Activated CD4-positive, alpha-beta T cell treated with anti-CD3 and anti-CD28 coated beads, Interleukin-2, amount 50 U/mL, for 16 hours (primary cell): ENCODE measurements around the gene PLA2G3.
"Not testable (repeated sequence)": the region's sequence is repeated elsewhere in the genome, so short reads cannot be mapped to it uniquely, and the experiment has no call there.

ENCODE experiments used
- DNase-seq: peaks from one replicate; pipeline ENCODE4 v3.0.0-alpha.2; 2020

Gene PLA2G3

DNA sequence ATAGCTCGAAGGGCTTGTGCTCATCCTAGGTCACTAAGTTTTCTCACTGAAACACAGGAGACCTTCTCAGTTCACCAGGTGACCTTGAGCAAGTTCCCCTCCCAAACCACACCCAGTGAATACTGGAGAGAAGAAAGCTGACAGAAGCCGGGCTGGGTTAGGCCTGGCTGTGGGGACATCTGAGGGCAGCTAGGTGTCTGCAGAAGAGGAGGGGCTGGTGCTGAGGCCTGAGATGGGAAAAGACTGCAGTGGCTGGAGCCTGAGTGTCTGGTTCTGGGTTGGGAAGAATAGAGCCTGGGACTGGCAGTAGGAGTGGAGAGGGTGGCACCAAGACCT, 18.1 kb downstream of the PLA2G3 start:
- no peak for DNase-seq

DNA sequence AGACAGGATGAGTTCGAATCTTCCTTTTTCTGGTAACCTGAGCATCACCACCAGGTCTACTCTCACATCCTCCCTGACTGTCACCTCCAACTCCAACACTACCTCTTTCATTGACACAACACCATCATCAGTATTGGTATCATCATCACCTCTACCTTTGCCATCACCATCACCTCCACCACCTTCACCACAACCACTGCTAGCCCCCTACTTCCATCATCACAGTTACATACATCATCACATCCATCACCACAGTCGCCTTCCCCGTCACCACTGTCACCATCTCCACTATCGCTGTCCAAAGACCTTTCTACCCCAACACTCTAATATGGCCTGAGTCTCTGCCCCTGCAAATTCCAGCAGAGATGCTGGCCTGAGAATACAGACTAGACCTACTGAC, 18.9 kb downstream of the PLA2G3 start:
- no peak for DNase-seq

DNA sequence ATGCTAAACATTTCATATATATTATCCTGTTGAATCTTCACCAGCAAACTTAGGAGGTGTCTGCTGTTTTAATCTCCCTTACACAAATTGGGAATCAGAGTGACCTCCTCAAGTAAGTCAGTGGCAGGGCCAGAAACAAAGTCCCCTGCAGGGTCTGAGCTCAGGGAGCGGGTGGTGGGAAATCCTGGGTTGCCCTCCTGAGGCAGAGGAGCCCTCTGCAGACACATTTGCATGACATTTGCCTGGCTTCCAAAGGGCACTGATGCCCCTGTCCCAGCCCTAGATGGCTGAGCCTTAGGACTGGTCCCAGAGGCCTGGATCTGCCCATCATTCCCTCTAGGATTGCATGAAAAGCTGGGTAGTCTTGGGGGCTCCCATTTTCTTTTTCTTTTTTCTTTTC, 19.7 kb downstream of the PLA2G3 start:
- DNase-seq: no peak

DNA sequence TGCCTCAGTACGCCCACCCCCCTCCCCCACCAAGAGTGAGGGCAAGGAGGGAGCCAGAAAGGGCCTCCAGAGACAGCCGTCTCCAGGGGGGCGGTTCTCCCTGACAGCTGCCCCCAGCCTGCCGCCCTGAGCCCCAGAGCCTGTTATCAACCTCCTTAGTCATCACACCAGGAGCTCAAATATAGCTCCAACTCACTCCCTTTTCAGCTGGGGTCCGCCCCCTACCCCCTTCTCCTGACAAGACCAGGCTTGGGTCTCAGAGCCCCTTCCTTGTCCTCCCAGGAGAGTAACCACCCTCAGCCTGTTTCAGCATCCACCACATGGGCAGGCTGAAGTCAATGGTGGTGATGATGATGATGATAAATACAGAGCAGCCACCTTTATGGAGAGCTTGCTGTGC, 20.1 kb downstream of the PLA2G3 start:
- DNase-seq: no peak

DNA sequence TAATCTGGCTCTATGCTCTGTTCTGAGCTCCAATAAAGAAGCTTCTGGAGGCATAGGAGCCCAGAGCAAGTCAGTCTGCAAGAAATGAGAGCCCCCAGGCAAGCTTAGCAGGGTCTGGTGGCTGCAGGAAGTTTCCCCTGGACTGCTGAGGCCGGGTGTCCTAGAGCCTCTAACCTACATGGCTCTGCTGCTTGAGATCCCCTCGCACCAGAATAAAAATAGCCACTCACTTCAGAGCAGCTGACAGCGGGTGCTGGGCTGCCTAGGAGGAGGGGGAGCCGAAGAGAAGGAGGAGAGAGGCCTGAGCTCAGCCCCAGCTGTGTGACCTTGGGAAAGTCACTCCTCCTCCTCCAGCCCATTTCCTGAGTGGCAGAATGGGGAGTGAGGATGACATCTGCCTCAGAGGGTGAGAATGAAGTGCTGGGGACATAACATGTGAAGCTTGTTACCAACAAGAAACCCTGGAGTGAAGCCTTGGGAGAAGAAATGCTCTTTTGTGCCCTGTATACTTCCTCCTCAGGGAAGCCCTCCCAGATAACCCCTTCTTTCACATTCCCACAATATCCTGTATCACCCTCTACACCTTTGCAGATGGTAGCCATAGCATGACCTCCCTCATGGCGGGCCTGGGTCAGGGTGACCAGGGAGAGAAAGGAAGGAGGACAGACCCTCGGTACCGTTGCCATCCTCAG, 21.1 kb downstream of the PLA2G3 start:
- DNase-seq: no peak

DNA sequence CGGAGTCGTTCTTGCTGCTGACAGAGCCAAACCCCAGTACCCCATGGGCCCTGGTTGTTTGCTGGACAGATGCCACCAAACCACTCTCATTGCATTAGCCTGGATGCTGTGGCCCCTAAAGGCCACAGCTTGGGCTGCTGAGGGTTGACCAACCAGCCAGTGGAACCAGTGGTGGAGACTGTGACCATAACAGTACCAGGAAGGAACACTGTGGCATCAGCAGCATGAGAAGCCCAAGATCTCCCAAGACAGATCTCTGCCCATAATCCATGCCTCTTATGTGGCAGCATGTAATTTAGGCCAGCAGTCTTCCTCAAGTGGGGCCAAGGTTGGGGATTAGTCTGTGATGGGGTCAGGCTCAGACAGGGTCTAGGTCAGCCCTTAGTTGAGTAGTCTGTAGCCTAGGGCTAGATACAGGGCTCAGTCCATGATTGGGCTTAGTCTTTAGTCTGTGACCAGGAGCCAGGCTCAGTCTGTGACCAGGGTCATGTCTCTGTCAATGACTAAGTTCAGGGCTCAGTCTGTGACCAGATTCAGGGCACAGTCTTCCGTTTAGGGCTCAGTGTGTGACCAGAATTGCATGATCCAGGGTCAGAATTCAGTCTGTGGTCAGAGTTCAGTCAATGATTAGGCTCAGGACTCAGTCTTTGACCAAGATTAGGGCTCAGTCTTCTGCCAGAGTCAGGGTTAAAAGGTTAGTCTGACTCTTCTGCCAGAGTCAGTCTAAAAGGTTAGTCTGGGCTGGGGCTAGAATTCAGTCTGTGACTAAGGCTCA, 22.1 kb downstream of the PLA2G3 start:
- no peak for DNase-seq

DNA sequence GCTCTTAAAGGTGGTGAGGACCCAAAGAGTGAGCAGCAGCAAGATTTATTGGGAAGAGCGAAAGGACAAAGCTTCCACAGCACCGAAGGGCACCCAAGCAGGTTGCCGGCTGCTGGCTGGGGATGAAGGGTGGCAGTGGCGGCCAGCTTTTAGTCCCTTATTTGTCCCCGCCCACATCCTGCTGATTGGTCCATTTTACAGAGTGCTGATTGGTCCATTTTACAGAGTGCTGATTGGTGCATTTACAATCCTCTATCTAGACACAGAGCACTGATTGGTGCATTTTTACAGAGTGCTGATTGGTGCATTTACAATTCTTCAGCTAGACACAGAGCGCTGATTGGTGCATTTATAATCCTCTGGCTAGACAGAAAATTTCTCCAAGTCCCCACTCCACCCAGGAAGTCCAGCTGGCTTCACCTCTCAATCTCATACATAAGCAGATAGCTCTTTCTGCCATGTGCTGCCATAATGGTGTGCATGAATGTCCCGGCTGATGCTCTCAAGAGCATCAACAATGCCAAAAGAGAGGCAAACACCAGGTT, 27.7 kb downstream of the PLA2G3 start:
- not testable (repeated sequence) for DNase-seq

DNA sequence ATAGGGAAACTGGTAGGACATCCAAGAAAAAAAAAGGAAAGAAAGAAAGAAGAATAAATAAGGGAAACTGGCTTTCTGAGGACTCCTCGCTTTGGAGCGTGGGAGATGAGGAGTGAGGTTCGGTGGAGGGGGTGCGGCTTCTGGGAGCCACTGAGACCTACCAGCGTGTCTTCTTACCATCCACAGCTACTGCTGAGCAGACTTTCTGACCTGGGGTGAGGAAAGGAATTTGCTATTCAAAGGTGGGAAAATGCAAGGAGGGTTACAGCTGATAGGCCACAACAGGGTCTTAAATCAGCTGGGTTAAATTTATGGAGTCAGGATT, 32.5 kb downstream of the PLA2G3 start:
- DNase-seq: no peak

DNA sequence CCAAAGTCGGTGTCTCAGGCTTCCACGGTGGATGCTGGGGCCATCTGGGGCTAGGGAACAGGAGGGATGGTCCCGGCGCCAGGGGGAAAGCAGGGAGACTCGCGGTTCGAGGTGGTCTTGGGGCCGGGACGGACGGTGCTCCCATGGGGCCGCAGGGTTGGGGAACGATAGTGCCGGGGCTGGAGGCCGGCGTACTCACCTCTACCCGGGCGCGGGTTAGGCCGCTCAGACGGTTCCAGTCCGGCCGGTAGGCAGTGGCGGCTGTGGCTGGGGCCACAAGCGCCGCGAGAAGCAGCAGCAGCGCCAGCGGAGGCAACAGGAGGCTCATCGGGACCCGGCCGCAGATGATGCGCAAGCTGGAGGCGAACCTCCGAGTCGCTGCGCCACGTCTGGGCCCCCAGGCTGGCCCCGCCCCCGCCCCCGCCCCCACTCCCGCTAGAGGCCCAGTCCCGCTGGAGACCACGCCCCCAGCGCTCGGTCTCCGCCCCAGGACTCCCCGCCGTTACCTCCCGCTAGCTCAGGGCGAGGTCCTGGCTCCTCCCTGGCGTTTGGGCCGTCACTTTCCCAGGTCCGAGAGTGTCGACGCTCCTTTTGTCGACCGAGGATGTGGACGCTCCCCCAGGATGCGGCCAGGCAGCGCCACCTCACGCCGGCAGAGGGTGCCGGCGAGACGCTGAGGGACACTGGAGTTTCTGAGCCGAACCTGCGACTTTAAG, 33.0 kb downstream of the PLA2G3 start, which contains the start of gene SELENOM:
TSS of gene SELENOM (minus strand) at position 391 of the 716 bp plus-strand sequence. CDS start at position 328, 63 bp downstream.
- DNase-seq: peak; percentile 91

DNA sequence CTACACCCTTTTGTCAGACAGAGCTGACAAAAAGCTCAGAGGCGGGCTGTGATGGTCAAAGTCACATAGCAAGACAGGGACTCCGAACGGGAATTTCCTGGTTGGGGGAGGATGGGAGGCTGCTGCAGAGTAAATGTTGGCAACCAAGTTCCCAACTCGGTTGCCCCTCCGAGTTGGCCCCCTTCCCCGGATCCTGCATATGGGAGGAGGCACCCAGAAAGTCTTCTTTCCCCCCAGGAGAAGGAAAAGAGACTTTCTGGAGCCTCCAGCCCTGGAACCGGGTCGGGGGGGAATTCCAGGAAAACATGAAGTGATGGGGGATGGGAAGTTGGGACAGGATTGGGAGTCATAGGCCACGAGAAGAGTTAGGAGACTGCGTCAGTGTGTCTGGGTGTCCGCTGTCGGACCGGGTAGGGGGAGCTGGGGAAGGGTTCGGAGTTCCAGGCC, 33.6 kb downstream of the PLA2G3 start:
- DNase-seq: no peak

DNA sequence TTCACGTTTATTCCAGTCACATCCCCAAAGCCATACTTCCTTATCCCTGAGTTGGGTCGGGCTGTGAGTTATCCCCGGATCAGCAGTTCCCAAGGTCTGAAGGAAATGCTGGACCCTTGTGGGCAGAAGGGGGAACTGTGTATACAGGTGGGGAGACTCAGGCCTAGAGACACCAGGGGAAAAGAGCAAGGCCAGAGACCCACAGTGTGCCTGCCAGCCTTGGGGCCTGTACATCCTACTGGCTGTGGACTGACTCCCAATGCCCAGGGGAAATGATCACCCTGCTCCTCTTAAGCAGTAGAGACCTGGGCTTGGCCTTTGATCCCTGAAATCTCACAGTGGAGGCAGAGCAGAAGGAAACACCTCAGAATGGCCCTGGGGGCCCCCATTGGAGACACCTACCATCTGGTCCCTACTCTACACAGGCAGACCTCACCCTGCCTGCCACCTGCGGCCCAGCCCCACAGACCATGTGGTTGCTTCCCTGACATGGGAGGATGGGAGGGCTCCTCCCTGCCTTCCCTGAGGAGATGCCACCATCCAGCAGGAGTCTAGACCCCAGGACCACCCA, 34.2 kb downstream of the PLA2G3 start:
- no peak for DNase-seq

DNA sequence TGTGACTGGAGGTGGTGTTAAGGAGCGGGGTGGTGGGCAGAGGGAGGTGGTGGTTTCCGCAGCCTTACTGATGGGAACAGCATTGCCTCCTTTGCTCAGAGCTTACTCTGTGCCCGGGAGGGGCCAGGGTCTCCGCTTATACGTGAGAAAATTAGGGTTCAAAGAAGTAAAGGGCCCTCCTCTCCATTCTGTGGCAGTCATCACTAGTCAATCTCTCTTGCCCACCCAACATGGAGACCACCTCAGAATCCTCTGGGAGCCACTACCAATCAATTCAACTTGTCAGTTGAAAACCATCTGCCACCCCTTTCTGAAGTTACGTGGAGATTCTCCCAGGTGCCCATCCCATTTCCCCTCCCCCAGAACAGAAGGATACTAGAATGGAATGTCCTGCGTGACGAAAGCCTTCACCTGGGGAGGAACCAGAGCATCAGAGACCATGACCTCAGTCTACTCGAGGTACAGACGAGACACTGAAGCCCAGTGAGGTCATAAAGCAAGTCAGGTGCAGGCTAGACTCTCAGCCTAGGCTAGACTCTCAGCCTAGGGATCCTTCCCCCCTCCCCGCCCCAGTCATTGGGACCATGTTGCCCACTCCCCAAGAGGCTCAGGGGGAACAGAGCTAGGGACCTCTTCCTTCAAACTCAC, 34.9 kb downstream of the PLA2G3 start:
- DNase-seq: no peak

DNA sequence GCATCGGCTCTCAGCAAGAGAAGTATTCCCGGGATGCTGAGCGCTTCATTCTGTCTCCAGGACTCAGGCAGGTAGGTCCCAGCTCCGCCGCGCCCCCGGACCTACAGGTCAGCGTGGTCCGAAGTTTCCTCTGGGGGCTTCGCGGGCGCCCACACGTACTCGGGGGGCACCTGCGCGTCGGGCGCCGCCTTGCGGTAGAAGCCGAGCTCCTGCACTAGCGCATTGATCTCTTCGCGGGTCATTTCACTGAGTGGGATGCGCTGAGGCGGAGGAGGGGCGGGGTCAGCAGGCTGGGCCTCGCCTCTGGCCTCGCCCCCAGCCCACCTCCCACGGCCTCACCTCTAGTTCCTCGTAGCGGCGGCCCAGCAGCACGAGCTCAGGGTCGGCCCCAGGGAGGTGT, 35.4 kb downstream of the PLA2G3 start:
- DNase-seq: no peak

DNA sequence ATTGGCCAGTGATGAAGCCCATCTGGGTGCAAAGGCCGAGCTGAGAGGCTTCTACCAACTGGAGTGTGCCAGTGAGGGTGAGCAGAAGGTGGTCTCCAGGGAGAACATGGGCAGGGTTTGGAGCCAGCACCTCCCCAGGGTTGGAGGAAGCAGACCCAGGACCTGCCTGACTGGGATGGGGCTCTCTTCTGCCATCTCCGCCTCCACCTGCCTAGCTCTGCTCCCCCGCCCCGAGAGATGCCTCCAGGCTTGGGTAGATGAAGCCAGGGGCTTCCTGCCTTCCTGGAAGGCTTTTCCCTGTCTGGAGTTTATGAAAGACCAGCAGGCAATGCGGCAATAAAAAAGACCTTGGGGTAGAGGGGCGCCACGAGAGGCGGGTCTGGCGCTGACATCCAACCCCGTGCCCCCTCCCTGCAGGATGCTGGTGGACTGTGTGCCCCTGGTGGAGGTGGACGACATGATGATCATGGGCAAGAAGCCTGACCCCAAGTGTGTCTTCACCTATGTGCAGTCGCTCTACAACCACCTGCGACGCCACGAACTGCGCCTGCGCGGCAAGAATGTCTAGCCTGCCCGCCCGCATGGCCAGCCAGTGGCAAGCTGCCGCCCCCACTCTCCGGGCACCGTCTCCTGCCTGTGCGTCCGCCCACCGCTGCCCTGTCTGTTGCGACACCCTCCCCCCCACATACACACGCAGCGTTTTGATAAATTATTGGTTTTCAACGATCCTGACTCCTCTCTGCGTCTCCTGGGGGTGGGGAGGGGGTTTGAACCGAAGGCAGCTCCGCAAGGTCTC, 36.2 kb downstream of the PLA2G3 start:
- DNase-seq: no peak

DNA sequence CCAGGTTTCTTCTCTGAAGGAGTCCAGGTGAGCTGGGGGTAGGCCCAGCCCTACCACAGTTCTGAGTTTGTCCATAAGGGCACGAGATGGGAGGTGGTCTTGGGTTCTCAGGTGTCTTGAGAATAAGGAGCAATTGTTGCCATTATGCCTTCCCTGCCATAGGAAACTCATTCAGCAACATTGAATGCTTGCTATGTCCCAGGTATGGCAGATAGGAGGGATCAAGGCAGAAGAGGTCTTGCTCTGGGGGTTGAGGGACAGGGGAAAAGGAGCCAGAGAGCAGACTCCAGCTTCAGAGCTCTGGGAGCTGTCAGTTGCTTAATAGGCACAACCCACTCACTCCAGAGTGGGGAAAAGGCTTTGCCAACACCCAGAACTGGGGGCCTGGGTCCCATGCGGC, 37.2 kb downstream of the PLA2G3 start:
- no peak for DNase-seq

DNA sequence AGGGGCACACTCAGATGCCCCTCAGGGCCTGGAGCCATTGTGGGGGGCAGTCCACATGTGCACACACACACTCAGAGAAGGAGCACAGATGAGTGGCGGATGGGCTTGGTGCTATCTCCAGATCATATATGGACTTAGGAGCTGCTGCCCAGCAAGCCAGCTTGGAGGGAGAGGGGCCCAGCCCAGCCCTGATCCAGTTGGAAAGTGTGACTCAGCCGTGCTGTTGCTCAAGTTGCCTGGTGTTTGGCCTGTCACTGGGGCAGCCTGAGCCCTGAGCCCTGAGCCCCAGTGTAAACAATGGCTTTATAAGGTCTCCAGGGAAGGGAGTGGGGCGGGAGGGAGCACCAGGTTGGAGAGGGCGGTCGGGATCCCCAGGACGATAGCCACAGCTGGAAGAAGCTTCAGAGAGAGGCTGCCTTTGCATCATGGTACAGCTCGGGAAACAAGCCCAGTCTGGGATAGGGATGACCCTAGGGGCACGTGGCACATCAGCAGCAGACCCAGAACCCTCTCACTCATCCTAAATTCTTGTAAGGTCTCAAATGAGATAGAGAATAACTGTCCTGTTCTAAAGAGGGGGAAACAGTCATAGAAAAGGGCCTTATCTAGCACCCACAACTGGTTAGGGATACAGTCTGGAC, 37.7 kb downstream of the PLA2G3 start:
- DNase-seq: no peak

DNA sequence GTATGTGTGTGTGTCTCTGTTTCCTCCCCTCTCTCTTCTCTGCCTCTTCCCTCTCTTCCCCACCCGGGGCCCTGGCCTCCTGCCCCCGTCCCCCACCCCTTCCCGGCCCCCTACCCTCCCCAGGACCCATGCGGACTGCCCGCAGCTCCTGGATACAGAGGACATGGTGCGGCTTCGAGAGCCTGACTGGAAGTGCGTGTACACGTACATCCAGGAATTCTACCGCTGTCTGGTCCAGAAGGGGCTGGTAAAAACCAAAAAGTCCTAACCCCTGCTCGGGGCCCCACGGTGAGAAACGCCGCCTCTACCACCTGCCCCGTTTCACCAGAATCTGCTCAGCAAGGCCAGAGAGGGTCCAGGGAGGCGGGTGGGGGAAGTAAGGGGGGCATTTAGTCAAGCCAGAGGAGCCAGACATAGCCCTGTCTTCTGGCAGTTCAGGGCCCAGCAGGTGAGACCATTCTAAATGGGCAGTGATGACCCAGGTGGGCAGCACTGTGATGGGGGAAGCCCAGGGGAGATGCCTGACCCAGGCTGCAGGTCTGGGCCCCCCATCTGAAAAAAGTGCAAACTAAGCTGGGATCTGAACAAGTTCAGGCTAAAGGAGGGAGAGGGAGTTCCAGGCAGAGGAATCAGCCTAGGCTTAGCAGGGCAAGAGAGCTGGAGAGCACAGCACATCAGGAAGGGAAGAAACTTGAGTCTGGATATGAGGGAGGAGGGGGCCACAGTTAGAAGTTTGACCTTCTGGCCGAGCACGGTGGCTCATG, 39.4 kb downstream of the PLA2G3 start:
- DNase-seq: no peak

DNA sequence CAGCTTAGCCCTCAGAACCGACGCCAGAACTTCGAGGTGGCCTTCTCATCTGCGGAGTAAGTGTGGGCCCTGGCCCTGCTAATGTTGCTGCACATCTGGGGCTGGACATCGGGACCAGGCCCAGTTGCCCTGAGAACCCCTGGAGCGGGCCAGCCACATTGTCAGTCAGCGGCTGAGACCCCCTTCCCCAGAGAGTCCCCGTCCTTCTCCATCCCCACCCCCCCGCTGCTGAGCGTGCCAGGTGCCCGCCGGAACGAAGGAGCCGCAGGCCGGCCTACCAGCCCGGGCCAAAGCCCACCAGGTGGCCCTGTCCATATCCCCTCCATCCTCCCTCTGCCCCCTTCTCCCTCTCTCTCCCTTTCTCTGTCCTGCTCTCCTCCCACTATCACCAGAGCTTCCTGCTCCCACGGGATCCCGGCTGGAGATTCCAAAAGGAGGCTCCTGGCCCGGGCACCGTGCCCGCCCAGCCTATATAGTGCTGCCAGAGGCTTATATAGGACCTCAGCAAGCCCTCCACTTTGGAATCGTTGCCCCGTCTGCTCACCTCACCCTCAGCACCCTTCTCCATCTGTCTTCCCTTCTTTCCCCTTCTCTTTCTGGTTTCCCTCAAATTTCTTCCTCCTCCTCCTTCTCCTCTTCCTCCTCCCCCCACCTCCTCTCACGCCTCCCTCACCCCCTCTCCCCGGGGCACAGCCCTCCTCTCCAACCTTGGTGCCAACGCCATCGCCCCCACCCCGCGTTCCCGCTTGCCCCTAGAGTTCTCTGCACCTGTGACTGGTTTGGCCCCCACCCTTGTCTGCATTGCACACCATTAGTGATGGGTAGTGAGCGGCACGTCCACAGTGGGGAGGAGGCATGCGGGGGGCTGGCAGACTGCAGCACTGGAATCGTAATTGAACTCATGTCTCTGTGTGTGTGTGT, 40.2 kb downstream of the PLA2G3 start:
- DNase-seq: no peak

DNA sequence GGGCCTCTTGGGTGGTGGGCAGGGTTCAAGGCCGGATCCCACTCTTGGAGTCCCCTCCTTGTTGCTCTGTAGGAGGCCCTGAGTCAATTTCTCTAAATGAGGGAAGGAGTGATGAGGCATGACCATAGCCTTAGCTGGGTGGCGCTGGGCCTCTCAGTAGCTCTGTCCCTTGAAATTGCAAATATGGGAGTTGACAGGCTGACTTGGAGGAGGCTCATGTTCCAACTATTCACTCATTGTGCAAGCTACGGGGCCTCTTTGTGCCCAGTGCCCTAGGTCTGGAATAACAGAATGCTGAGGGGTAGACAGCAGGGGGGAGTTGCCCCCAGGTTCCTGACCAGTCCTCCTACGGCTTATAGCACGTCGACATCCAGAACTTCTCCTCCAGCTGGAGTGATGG, 40.9 kb downstream of the PLA2G3 start:
- DNase-seq: no peak
